MG63 (cell line): ENCODE results near the gene MERTK. TPM values are rescaled to one million over a fixed set of nuclear protein-coding genes. Genes with fewer than 3 reads are reported as not detected.
"Not testable (repeated sequence)": the region's sequence is repeated elsewhere in the genome, so short reads cannot be mapped to it uniquely, and the experiment has no call there.

Experiments
- DNase-seq: peaks from one replicate; pipeline ENCODE4 v3.0.0-alpha.2; 2020
- H3K27me3 ChIP-seq: fragments of 250-450 bp; sonication (Bioruptor Pico); 2 replicates; pipeline ENCODE4 v1.5.1; 2020; ENCODE audit warnings: mild to moderate bottlenecking, moderate library complexity
- H3K36me3 ChIP-seq: fragments of 250-450 bp; sonication (Bioruptor Pico); 2 replicates; pipeline ENCODE4 v1.5.1; 2020; ENCODE audit warnings: mild to moderate bottlenecking, moderate library complexity
- H3K4me3 ChIP-seq: fragments of 250-450 bp; sonication (Bioruptor Pico); 2 replicates; pipeline ENCODE4 v1.5.1; 2020; ENCODE audit warnings: mild to moderate bottlenecking, moderate library complexity
- H3K9me3 ChIP-seq: fragments of 250-450 bp; sonication (Bioruptor Pico); 2 replicates; pipeline ENCODE4 v1.5.1; 2020; ENCODE audit warnings: mild to moderate bottlenecking, moderate library complexity
- total RNA-seq: library from RNA; depleted of rRNA; stranded (reverse); fragments of >200 nt; shearing (Covaris generic); gene quantifications from 2 replicates; pipeline ENCODE4 v1.2.3, GENCODE V29; 2014; ENCODE audit warnings: low replicate concordance

The MERTK gene
- total RNA-seq, 1 experiment from 2014 or later, result 0.23 TPM

- DNase-seq, result no peak
- H3K27me3 ChIP-seq, result no peaks in the 10 kb centered on the region; the same call in 1 of the 2 replicates
- H3K36me3 ChIP-seq, result no peaks in the 10 kb centered on the region
- no peak overlapping the region for H3K4me3 ChIP-seq
- H3K9me3 ChIP-seq, result no peaks in the 10 kb centered on the region
Measured at GRCh38 chr2:111954602-111955332, 56.4 kb downstream of the MERTK start.

GRCh38 chr2:111957872-111958354, 59.5 kb downstream of the MERTK start:
- Histone ChIP-seq H3K36me3 (no peaks in the 10 kb centered on the region), H3K9me3 (no peaks in the 10 kb centered on the region), H3K4me3 (no peak overlapping the region), H3K27me3 (no peaks in the 10 kb centered on the region)
- DNase-seq, result no peak

GRCh38 chr2:111958901-111959300, 60.5 kb downstream of the MERTK start:
- Histone ChIP-seq H3K36me3 (no peaks in the 10 kb centered on the region), H3K27me3 (no peaks in the 10 kb centered on the region)
- DNase-seq, result no peak

GRCh38 chr2:111961663-111962062, 63.3 kb downstream of the MERTK start:
- no peak for DNase-seq
- Histone ChIP-seq H3K27me3 (no peaks in the 10 kb centered on the region), H3K36me3 (no peaks in the 10 kb centered on the region), H3K4me3 (no peak overlapping the region), H3K9me3 (no peaks in the 10 kb centered on the region)

More at GRCh38 chr2:111958901-111959300, 60.5 kb downstream of the MERTK start:
- H3K4me3 ChIP-seq, result no peak overlapping the region
- no peaks in the 10 kb centered on the region for H3K9me3 ChIP-seq

GRCh38 chr2:111963086-111963485, 64.7 kb downstream of the MERTK start:
- not testable (repeated sequence) for H3K36me3 ChIP-seq, H3K27me3 ChIP-seq, H3K9me3 ChIP-seq, H3K4me3 ChIP-seq, DNase-seq

- not testable (repeated sequence) for H3K36me3 ChIP-seq, H3K9me3 ChIP-seq, H3K4me3 ChIP-seq, H3K27me3 ChIP-seq, DNase-seq
Measured at GRCh38 chr2:111963508-111963907, 65.1 kb downstream of the MERTK start.

- Histone ChIP-seq H3K36me3 (no peaks in the 10 kb centered on the region), H3K9me3 (no peaks in the 10 kb centered on the region), H3K4me3 (no peak overlapping the region), H3K27me3 (no peaks in the 10 kb centered on the region)
- no peak for DNase-seq
Measured at GRCh38 chr2:111965062-111965461, 66.7 kb downstream of the MERTK start.

- no peaks in the 10 kb centered on the region for H3K9me3 ChIP-seq
- H3K4me3 ChIP-seq, result no peak overlapping the region
- DNase-seq, result no peak
- H3K36me3 ChIP-seq, result no peaks in the 10 kb centered on the region
- no peaks in the 10 kb centered on the region for H3K27me3 ChIP-seq
Measured at GRCh38 chr2:111966241-111966640, 67.8 kb downstream of the MERTK start.

GRCh38 chr2:111967018-111967417, 68.6 kb downstream of the MERTK start:
- Histone ChIP-seq H3K27me3 (no peaks in the 10 kb centered on the region), H3K36me3 (no peaks in the 10 kb centered on the region), H3K9me3 (no peaks in the 10 kb centered on the region), H3K4me3 (no peak overlapping the region)
- DNase-seq, result no peak

GRCh38 chr2:111970453-111970852, 72.0 kb downstream of the MERTK start:
- H3K9me3 ChIP-seq, result no peaks in the 10 kb centered on the region
- no peak overlapping the region for H3K4me3 ChIP-seq

GRCh38 chr2:111972955-111973565, 74.7 kb downstream of the MERTK start:
- H3K36me3 ChIP-seq, result no peaks in the 10 kb centered on the region
- peaks cover 12% of the 10 kb centered on the region for H3K9me3 ChIP-seq
- no peaks in the 10 kb centered on the region for H3K27me3 ChIP-seq
- no peak overlapping the region for H3K4me3 ChIP-seq
- peak; percentile 25 for DNase-seq

More at GRCh38 chr2:111970453-111970852, 72.0 kb downstream of the MERTK start:
- Histone ChIP-seq H3K27me3 (no peaks in the 10 kb centered on the region), H3K36me3 (no peaks in the 10 kb centered on the region)
- no peak for DNase-seq

GRCh38 chr2:111973701-111974100, 75.3 kb downstream of the MERTK start:
- peaks cover 12% of the 10 kb centered on the region for H3K9me3 ChIP-seq
- H3K4me3 ChIP-seq, result no peak overlapping the region
- no peaks in the 10 kb centered on the region for H3K27me3 ChIP-seq
- DNase-seq, result no peak
- no peaks in the 10 kb centered on the region for H3K36me3 ChIP-seq

- peaks cover 12% of the 10 kb centered on the region for H3K9me3 ChIP-seq
- DNase-seq, result peak; percentile 71
- H3K4me3 ChIP-seq, result no peak overlapping the region
Measured at GRCh38 chr2:111975053-111975552, 76.7 kb downstream of the MERTK start.

GRCh38 chr2:111975819-111976218, 77.4 kb downstream of the MERTK start:
- H3K4me3 ChIP-seq, result no peak overlapping the region
- no peak for DNase-seq

More at GRCh38 chr2:111975053-111975552, 76.7 kb downstream of the MERTK start:
- Histone ChIP-seq H3K36me3 (no peaks in the 10 kb centered on the region), H3K27me3 (no peaks in the 10 kb centered on the region)

GRCh38 chr2:111977240-111977639, 78.8 kb downstream of the MERTK start:
- no peak overlapping the region for H3K4me3 ChIP-seq
- no peaks in the 10 kb centered on the region for H3K27me3 ChIP-seq
- H3K36me3 ChIP-seq, result no peaks in the 10 kb centered on the region
- DNase-seq, result no peak
- H3K9me3 ChIP-seq, result peaks cover 12% of the 10 kb centered on the region

More at GRCh38 chr2:111975819-111976218, 77.4 kb downstream of the MERTK start:
- Histone ChIP-seq H3K36me3 (no peaks in the 10 kb centered on the region), H3K9me3 (peaks cover 12% of the 10 kb centered on the region), H3K27me3 (no peaks in the 10 kb centered on the region)

- H3K27me3 ChIP-seq, result no peaks in the 10 kb centered on the region
- H3K4me3 ChIP-seq, result no peak overlapping the region
- no peak for DNase-seq
- peaks cover 12% of the 10 kb centered on the region for H3K9me3 ChIP-seq
- no peaks in the 10 kb centered on the region for H3K36me3 ChIP-seq
Measured at GRCh38 chr2:111978452-111979170, 80.2 kb downstream of the MERTK start.

GRCh38 chr2:111981666-111982065, 83.3 kb downstream of the MERTK start:
- peaks cover 9% of the 10 kb centered on the region for H3K9me3 ChIP-seq
- H3K36me3 ChIP-seq, result no peaks in the 10 kb centered on the region
- DNase-seq, result no peak
- no peak overlapping the region for H3K4me3 ChIP-seq
- no peaks in the 10 kb centered on the region for H3K27me3 ChIP-seq
